Endothelial cell (in vitro differentiated cells): ENCODE data around the gene JPT1. TPM values are rescaled to one million over a fixed set of nuclear protein-coding genes. Genes with fewer than 3 reads are reported as not detected.

ENCODE experiments used
- DNase-seq: peaks from one replicate; pipeline ENCODE4 v3.0.0; 2021; ENCODE audit warnings: low spot score
- H3K27ac Mint-ChIP-seq: one replicate; pipeline ENCODE4 v1.8.0; 2021; ENCODE audit warnings: mixed read lengths, inconsistent platforms; ENCODE audit not compliant: unreplicated experiment
- H3K27me3 Mint-ChIP-seq: one replicate; pipeline ENCODE4 v1.8.0; 2021; ENCODE audit warnings: mild to moderate bottlenecking, moderate library complexity, mixed read lengths, inconsistent platforms; ENCODE audit not compliant: unreplicated experiment
- H3K36me3 Mint-ChIP-seq: one replicate; pipeline ENCODE4 v1.8.0; 2021; ENCODE audit warnings: mild to moderate bottlenecking, low read depth, mixed read lengths, inconsistent platforms; ENCODE audit not compliant: unreplicated experiment
- H3K4me1 Mint-ChIP-seq: one replicate; pipeline ENCODE4 v1.8.0; 2021; ENCODE audit warnings: mild to moderate bottlenecking, mixed read lengths, inconsistent platforms; ENCODE audit not compliant: unreplicated experiment
- H3K4me3 Mint-ChIP-seq: one replicate; pipeline ENCODE4 v1.8.0; 2021; ENCODE audit warnings: mild to moderate bottlenecking, mixed read lengths, inconsistent platforms; ENCODE audit not compliant: unreplicated experiment
- H3K9me3 Mint-ChIP-seq: one replicate; pipeline ENCODE4 v1.8.0; 2021; ENCODE audit warnings: mixed read lengths, inconsistent platforms; ENCODE audit not compliant: unreplicated experiment
- total RNA-seq: library from RNA; stranded (reverse); fragmentation: NEBNext Ultra II Directional; extraction: Animal tissue kit (Norgen Biotek cat#: 25700); gene quantifications from one replicate; pipeline ENCODE4 v1.2.1, GENCODE V29; 2021; ENCODE audit not compliant: unreplicated experiment
- TF ChIP-seq, protein P1 (sequence below): fragments of 200-600 bp; sonication (generic); IDR thresholded peaks from one replicate; pipeline ENCODE4 v1.5.0; 2021; ENCODE audit warnings: antibody characterized with exemption; ENCODE audit not compliant: unreplicated experiment

JPT1 gene
- total RNA-seq, 1 donor from 2014 or later = 115 TPM

DNA sequence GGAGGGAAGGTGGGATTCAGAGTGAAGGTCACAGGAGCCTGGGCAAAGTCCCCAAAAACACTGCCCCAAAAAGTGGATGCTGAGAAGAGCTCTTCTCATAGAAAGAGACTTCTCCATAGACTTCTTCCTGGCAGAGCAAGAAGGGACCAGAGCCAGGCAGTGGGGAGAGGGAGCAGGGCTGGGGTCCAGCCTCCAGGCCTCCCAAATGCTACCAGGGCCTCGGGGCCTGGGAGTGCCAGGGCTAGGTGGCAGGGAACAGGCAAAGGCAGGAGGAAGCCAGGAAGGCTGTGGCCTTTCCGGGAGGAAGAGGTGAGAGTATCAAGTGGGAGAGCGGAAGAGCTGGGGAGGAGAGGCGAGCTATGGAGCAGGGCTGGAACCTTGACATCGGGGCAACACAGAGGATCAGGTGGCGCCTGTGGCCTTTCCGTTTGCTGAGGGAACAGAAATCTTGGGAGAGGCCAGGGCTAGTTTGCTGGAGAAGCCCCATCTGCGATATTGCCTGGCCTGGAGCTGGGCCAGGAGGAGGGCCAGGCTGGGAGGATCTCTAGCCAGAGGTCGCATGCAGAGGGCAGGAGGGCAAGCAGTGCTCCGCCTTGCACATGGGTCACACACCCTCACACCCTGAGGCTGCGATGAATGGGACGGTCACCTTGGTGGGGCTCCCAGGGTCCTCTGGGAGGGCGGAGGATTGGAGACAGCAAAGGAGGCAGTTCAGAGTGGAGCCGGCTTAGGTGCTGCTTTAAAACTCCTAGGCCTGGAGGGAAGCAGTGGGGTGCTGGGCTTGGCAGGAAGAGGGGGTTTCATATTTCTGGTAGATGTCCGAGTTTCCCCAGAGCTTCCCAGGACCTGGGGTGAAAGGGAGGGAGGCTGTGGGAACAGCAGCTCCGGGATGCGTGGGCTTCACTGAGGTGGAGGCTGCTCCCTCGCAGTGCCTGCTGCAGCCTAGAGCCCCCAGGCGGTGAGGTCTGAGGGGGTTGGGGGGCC is 63.1 kb downstream of the JPT1 start:
- H3K9me3 Mint-ChIP-seq = no peaks in the 10 kb centered on the region
- peaks cover 26% of the 10 kb centered on the region for H3K27me3 Mint-ChIP-seq
- peaks cover 14% of the 10 kb centered on the region for H3K36me3 Mint-ChIP-seq
- H3K4me1 Mint-ChIP-seq = peaks cover 53% of the 10 kb centered on the region
- DNase-seq = peak; percentile 22
- peak overlapping the region; percentile 44 for H3K27ac Mint-ChIP-seq
- peak overlapping the region; percentile 72 for H3K4me3 Mint-ChIP-seq
- TF ChIP-seq, protein P1, sequence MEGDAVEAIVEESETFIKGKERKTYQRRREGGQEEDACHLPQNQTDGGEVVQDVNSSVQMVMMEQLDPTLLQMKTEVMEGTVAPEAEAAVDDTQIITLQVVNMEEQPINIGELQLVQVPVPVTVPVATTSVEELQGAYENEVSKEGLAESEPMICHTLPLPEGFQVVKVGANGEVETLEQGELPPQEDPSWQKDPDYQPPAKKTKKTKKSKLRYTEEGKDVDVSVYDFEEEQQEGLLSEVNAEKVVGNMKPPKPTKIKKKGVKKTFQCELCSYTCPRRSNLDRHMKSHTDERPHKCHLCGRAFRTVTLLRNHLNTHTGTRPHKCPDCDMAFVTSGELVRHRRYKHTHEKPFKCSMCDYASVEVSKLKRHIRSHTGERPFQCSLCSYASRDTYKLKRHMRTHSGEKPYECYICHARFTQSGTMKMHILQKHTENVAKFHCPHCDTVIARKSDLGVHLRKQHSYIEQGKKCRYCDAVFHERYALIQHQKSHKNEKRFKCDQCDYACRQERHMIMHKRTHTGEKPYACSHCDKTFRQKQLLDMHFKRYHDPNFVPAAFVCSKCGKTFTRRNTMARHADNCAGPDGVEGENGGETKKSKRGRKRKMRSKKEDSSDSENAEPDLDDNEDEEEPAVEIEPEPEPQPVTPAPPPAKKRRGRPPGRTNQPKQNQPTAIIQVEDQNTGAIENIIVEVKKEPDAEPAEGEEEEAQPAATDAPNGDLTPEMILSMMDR = no peak

DNA sequence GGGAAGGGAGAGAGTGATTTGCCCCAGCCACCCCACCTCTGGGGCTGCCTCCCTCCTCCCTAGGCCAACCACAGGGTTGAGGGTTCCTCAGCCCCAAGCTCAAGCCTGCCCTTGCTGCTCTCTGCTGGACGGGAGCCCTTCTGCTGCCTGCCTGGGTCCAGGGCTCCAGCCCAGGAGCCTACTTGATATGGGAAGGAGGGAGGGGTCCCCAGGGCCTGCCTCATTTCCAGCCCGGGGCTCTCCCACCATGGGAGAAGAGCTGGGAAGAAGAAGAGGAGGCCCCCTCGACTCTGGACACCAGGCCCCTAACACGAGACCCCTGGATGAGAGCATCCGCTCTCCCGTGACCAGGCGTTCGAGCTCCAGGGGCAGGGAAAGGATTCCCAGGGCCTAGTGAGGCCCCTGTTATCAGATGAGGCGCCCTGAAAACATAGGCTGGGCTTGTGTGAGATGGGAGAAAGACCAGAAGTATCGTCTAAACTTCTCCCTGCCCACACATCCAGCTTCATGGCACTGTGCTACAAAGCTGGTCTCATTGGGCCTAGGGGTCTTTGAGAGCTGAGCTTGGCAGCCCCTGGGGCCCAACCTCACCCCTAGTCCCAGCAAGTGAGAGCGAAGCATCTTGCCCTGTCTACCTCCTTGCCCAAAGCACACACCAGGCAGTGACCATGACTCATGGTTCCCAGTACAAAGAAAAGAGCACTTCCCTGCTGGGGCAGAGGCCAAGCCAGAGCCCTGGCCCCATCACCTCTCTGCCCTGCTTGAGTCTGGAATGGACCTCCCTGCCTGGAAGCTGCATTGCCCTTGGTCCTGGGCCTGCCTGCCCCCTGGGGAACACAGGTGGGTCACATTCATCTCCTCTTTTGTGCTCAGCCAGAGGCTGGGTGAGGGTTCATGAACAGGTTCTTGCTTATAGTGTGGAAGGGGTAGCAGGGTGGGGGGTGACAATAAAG is 65.6 kb downstream of the JPT1 start:
- Mint-ChIP-seq H3K4me1 (peaks cover 61% of the 10 kb centered on the region), H3K27ac (peak overlapping the region; percentile 86), H3K36me3 (peaks cover 14% of the 10 kb centered on the region), H3K9me3 (no peaks in the 10 kb centered on the region), H3K27me3 (peaks cover 24% of the 10 kb centered on the region), H3K4me3 (peak overlapping the region; percentile 87)
- no peak for DNase-seq
- TF ChIP-seq, protein P1 = no peak

DNA sequence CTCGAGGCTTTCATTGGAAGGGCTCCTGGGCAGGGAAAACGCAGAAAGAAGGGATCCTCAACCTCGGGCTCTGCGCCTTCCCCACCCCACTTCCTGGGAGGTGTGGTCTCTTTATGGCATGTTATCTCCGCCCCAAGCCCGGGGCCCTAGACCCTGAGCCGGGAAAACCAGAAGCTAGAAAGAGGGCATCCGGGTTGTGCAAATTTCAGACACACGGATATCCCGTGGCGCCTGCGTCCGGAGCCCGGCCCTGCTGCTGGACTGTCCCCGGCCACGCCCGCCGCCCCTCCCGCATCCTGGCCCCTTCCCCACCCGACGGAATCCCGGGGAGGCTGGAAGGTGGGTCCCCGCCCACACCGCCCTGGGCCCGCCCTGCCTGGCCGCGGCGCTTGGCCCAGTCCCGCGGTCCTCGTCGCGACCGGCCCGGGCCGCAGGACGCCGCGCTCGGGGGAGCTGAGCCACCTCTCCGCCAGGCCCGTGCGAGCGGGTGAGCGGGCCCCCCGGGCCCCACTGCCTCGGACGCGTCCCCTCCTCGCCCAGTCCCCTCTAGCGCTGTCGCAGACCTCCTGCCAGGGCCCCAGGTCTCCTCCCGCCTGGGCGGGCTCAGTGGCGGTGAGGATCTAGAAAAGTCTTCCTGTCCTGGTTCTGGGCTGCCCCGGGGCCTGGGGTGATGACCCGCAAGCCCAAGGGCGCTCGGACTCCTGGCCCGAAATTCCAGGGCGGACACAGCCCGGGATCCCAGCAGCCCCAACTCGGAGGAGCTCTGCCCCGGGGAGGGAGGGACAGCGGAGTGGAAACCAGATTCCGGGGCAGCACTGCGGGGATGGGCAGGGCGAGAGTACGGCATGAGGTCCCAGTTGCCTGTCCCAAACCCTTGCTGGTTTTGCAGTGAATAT is 66.5 kb downstream of the JPT1 start, which contains the start of gene SLC16A5:
SLC16A5 (plus strand) TSS at position 397 of the 896 bp plus-strand sequence. CDS start 5,683 bp downstream, outside the sequence.
- DNase-seq = peak; percentile 96
- H3K4me1 Mint-ChIP-seq = peaks cover 60% of the 10 kb centered on the region
- H3K9me3 Mint-ChIP-seq = no peaks in the 10 kb centered on the region
- H3K27ac Mint-ChIP-seq = peak within 1 kb of the TSS; percentile 87
- peaks cover 14% of the 10 kb centered on the region for H3K36me3 Mint-ChIP-seq
- peaks cover 22% of the 10 kb centered on the region for H3K27me3 Mint-ChIP-seq
- peak within 1 kb of the TSS; percentile 87 for H3K4me3 Mint-ChIP-seq
- TF ChIP-seq, protein P1 = no peak

DNA sequence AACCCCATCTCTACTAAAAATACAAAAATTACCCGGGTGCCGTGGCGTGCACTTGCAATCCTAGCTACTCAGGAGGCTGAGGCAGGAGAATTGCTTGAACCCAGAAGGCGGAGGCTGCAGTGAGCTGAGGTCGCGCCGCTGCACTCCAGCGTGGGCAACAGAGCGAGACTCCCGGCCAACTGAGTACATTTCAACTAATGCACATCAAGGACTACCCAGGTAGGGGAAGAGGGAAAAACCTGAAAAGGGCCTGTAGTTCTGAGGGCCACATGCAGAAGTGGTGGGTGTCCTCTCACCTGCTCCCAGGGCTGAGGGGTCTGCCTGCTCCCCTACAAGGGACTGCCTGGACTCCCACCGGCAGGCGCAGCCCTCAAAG is 67.1 kb downstream of the JPT1 start:
- Mint-ChIP-seq H3K4me3 (peak overlapping the region; percentile 80), H3K9me3 (no peaks in the 10 kb centered on the region), H3K27ac (peak overlapping the region; percentile 87), H3K36me3 (peaks cover 8% of the 10 kb centered on the region), H3K4me1 (peaks cover 58% of the 10 kb centered on the region), H3K27me3 (peaks cover 20% of the 10 kb centered on the region)
- no peak for DNase-seq
- TF ChIP-seq, protein P1 = no peak
